ENCODE data around the gene ACAD11.

Gene ACAD11

GRCh38 chr3:132659365-132660051 lies at the start of gene ACAD11:
TSS of gene ACAD11 (minus strand) at chr3:132659809. CDS start at chr3:132659751, 58 bp downstream.
- DNase-seq, result peak; percentile 78

GRCh38 chr3:132703733-132704132 lies 44.1 kb upstream of the ACAD11 start:
- no peak for DNase-seq

- no peak for DNase-seq
Observed at GRCh38 chr3:132695422-132695821, 35.8 kb upstream of the ACAD11 start.

- DNase-seq, result no peak
Observed at GRCh38 chr3:132694991-132695390, 35.4 kb upstream of the ACAD11 start.

GRCh38 chr3:132690040-132690439 lies 30.4 kb upstream of the ACAD11 start:
- DNase-seq, result no peak

GRCh38 chr3:132682201-132682600 lies 22.6 kb upstream of the ACAD11 start:
- no peak for DNase-seq

- no peak for DNase-seq
Observed at GRCh38 chr3:132681421-132681820, 21.8 kb upstream of the ACAD11 start.

GRCh38 chr3:132679911-132680310 lies 20.3 kb upstream of the ACAD11 start:
- no peak for DNase-seq

GRCh38 chr3:132675408-132675807 lies 15.8 kb upstream of the ACAD11 start:
- no peak for DNase-seq

- no peak for DNase-seq
Observed at GRCh38 chr3:132669256-132669777, 9.7 kb upstream of the ACAD11 start.

- no peak for DNase-seq
Observed at GRCh38 chr3:132665230-132665745, 5.7 kb upstream of the ACAD11 start.

GRCh38 chr3:132662212-132662611 lies 2.6 kb upstream of the ACAD11 start:
- no peak for DNase-seq

GRCh38 chr3:132661101-132661500 lies 1.5 kb upstream of the ACAD11 start:
- peak; percentile 46 for DNase-seq

- no peak for DNase-seq
Observed at GRCh38 chr3:132660811-132661070, 1.1 kb upstream of the ACAD11 start.

- peak; percentile 63 for DNase-seq
Observed at GRCh38 chr3:132660052-132660810, 622 bp upstream of the ACAD11 start, which contains the start of gene UBA5. TSS of gene UBA5 (plus strand) at chr3:132660329. CDS start at chr3:132660538, 209 bp downstream.

- DNase-seq, result no peak
Observed at GRCh38 chr3:132659000-132659364, 627 bp downstream of the ACAD11 start.

- DNase-seq, result no peak
Observed at GRCh38 chr3:132657869-132658747, 1.5 kb downstream of the ACAD11 start.

GRCh38 chr3:132655471-132655870 lies 4.1 kb downstream of the ACAD11 start:
- DNase-seq, result no peak

GRCh38 chr3:132654721-132655120 lies 4.9 kb downstream of the ACAD11 start:
- DNase-seq, result no peak

- no peak for DNase-seq
Observed at GRCh38 chr3:132654190-132654589, 5.4 kb downstream of the ACAD11 start.

GRCh38 chr3:132652640-132653270 lies 6.9 kb downstream of the ACAD11 start:
- DNase-seq, result no peak

GRCh38 chr3:132650153-132650552 lies 9.5 kb downstream of the ACAD11 start:
- no peak for DNase-seq

- DNase-seq, result no peak
Observed at GRCh38 chr3:132645058-132645457, 14.6 kb downstream of the ACAD11 start.

Data from KG1 (cell line).